HG03520 (cell line): ENCODE data around the gene BCL7A.
"Not testable (repeated sequence)": the region's sequence is repeated elsewhere in the genome, so short reads cannot be mapped to it uniquely, and the experiment has no call there.

Experiments used
- ATAC-seq: cut with Tn5 transposase; IDR thresholded peaks from one replicate; pipeline ENCODE4 v1.9.1; 2021; ENCODE audit warnings: mild to moderate bottlenecking, moderate library complexity; ENCODE audit not compliant: unreplicated experiment

Gene BCL7A

GRCh38 chr12:122051231-122051876 lies 29.7 kb downstream of the BCL7A start:
- ATAC-seq = no peak

GRCh38 chr12:122052285-122052684 lies 30.6 kb downstream of the BCL7A start:
- no peak for ATAC-seq

- ATAC-seq = no peak
Measured at GRCh38 chr12:122054842-122055520, 33.3 kb downstream of the BCL7A start.

GRCh38 chr12:122056406-122056805 lies 34.7 kb downstream of the BCL7A start:
- ATAC-seq = not testable (repeated sequence)

GRCh38 chr12:122057007-122057735 lies 35.5 kb downstream of the BCL7A start:
- ATAC-seq = no peak

GRCh38 chr12:122057769-122058168 lies 36.1 kb downstream of the BCL7A start:
- no peak for ATAC-seq

GRCh38 chr12:122058549-122059149 lies 37.0 kb downstream of the BCL7A start:
- ATAC-seq = no peak

- ATAC-seq = no peak
Measured at GRCh38 chr12:122059203-122059960, 37.7 kb downstream of the BCL7A start.

GRCh38 chr12:122060081-122060501 lies 38.4 kb downstream of the BCL7A start:
- ATAC-seq = no peak

- no peak for ATAC-seq
Measured at GRCh38 chr12:122061253-122061652, 39.6 kb downstream of the BCL7A start.

- no peak for ATAC-seq
Measured at GRCh38 chr12:122062832-122063693, 41.4 kb downstream of the BCL7A start.

GRCh38 chr12:122063694-122064024 lies 42.0 kb downstream of the BCL7A start:
- no peak for ATAC-seq

GRCh38 chr12:122064025-122064777 lies 42.5 kb downstream of the BCL7A start:
- ATAC-seq = no peak

GRCh38 chr12:122064780-122065588 lies 43.3 kb downstream of the BCL7A start:
- no peak for ATAC-seq

GRCh38 chr12:122067548-122067947 lies 45.9 kb downstream of the BCL7A start:
- ATAC-seq = no peak

- peak; percentile 66 for ATAC-seq
Measured at GRCh38 chr12:122067966-122068365, 46.3 kb downstream of the BCL7A start.

- no peak for ATAC-seq
Measured at GRCh38 chr12:122072031-122072970, 50.6 kb downstream of the BCL7A start.
